ENCODE results near the gene PLPP4.

The PLPP4 gene

DNA sequence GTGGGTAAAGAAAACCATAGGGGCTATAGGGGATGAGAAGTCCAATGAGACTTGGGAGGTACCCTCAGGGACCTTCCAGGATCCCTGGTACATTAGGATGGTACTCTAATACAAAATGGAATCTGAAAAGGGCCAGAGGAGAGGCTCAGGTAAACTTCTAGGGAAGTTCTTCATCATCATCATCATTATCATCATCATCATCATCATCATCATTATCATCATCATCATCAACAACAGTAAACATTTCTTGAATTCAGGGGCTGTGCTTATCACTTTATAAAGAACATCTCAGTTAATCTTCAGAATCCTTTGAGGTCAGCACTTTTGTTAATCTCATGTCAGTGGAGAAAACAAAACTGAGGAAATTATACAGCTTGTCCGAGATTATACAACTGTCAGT, 50.1 kb downstream of the PLPP4 start:
- TF ChIP-seq EZH2phosphoT487 (IDR thresholded peaks at IDR 0.05; ENCODE audit: borderline replicate concordance, low read length) = no peak
- TF ChIP-seq, protein P1, sequence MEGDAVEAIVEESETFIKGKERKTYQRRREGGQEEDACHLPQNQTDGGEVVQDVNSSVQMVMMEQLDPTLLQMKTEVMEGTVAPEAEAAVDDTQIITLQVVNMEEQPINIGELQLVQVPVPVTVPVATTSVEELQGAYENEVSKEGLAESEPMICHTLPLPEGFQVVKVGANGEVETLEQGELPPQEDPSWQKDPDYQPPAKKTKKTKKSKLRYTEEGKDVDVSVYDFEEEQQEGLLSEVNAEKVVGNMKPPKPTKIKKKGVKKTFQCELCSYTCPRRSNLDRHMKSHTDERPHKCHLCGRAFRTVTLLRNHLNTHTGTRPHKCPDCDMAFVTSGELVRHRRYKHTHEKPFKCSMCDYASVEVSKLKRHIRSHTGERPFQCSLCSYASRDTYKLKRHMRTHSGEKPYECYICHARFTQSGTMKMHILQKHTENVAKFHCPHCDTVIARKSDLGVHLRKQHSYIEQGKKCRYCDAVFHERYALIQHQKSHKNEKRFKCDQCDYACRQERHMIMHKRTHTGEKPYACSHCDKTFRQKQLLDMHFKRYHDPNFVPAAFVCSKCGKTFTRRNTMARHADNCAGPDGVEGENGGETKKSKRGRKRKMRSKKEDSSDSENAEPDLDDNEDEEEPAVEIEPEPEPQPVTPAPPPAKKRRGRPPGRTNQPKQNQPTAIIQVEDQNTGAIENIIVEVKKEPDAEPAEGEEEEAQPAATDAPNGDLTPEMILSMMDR (IDR thresholded peaks at IDR 0.05; ENCODE audit: low read depth, low read length, poor library complexity, severe bottlenecking) = no peak
- H4K20me1 ChIP-seq (ENCODE audit: control insufficient read depth, insufficient read depth, low read depth, low read length) = no peaks in the 10 kb centered on the region
- no peak overlapping the region for H3K4me3 ChIP-seq (ENCODE audit: low read length)
- H3F3A ChIP-seq (ENCODE audit: control insufficient read depth, insufficient read depth) = no peaks in the 10 kb centered on the region
- no peaks in the 10 kb centered on the region for H3K27me3 ChIP-seq (ENCODE audit: control insufficient read depth, low read length)
- H3K9me3 ChIP-seq (ENCODE audit: control insufficient read depth, insufficient read depth, low read length) = peaks cover 3% of the 10 kb centered on the region; the same call in 1 of the 2 replicates
- no peaks in the 10 kb centered on the region for H3K36me3 ChIP-seq (ENCODE audit: control insufficient read depth, low read length)
- H3K4me2 ChIP-seq (ENCODE audit: low read length) = no peak overlapping the region
- no peak overlapping the region for H3K27ac ChIP-seq (ENCODE audit: low read depth, low read length)
- H3K79me2 ChIP-seq (ENCODE audit: control insufficient read depth, low read length) = no peaks in the 10 kb centered on the region
- no peaks in the 10 kb centered on the region for H3K9me2 ChIP-seq (replicated peaks; ENCODE audit: control insufficient read depth, low read length)
- H3K4me1 ChIP-seq (ENCODE audit: control insufficient read depth, low read length) = peaks cover 13% of the 10 kb centered on the region

DNA sequence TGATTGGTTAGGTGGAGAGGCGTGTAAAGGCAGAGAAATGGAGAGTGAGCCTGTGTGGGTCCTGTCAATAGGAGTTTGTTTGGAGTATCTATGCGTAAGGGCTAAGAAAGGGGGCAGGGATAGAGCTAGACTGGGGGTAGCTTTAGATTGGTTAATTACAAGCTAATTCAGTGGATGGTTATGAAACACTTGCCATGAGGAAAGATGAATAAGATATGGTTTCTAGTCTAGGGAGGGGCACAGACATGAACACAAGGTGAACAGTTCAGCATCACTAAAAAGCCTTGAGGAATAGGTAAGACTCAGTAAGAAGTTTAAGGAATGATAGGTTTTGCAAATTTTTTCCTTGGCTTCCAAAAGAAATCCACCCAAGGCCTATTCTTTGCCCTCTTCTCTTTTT, 50.6 kb downstream of the PLPP4 start:
- H3K27ac ChIP-seq (ENCODE audit: low read depth, low read length) = no peak overlapping the region
- no peak for TF ChIP-seq EZH2phosphoT487 (IDR thresholded peaks at IDR 0.05; ENCODE audit: borderline replicate concordance, low read length)
- TF ChIP-seq, protein P1 (IDR thresholded peaks at IDR 0.05; ENCODE audit: low read depth, low read length, poor library complexity, severe bottlenecking) = no peak
- peaks cover 13% of the 10 kb centered on the region for H3K4me1 ChIP-seq (ENCODE audit: control insufficient read depth, low read length)

DNA sequence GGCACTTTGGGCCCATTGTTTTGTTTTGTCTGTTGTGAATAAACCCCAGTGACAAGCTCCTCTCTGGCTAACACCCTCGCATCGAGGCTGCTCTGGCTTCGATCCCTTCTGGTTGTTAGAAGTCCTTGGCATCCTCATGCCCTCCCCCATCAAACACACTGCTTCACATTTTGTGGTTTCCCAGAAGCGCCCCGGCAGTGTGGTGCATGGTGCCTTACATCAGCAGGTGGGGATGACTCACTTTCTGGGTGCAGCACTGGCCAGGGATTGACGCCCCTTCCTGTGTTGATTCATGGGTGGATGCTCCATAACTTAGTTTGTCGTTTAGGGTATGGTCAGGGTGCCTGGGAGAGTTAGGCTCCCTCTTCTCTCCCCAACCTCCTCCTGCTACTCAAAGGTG, 51.4 kb downstream of the PLPP4 start:
- H3K79me2 ChIP-seq (ENCODE audit: control insufficient read depth, low read length) = no peaks in the 10 kb centered on the region
- no peaks in the 10 kb centered on the region for H3K27me3 ChIP-seq (ENCODE audit: control insufficient read depth, low read length)
- H3K4me2 ChIP-seq (ENCODE audit: low read length) = no peak overlapping the region
- H3K27ac ChIP-seq (ENCODE audit: low read depth, low read length) = no peak overlapping the region
- H3K4me1 ChIP-seq (ENCODE audit: control insufficient read depth, low read length) = peaks cover 13% of the 10 kb centered on the region
- no peaks in the 10 kb centered on the region for H4K20me1 ChIP-seq (ENCODE audit: control insufficient read depth, insufficient read depth, low read depth, low read length)
- no peaks in the 10 kb centered on the region for H3F3A ChIP-seq (ENCODE audit: control insufficient read depth, insufficient read depth)
- no peaks in the 10 kb centered on the region for H3K9me2 ChIP-seq (replicated peaks; ENCODE audit: control insufficient read depth, low read length)
- H3K4me3 ChIP-seq (ENCODE audit: low read length) = no peak overlapping the region
- no peaks in the 10 kb centered on the region for H3K36me3 ChIP-seq (ENCODE audit: control insufficient read depth, low read length)
- TF ChIP-seq, protein P1 (IDR thresholded peaks at IDR 0.05; ENCODE audit: low read depth, low read length, poor library complexity, severe bottlenecking) = no peak
- peaks cover 3% of the 10 kb centered on the region; the same call in 1 of the 2 replicates for H3K9me3 ChIP-seq (ENCODE audit: control insufficient read depth, insufficient read depth, low read length)

More for the DNA sequence above, 50.6 kb downstream of the PLPP4 start:
- Histone ChIP-seq H3K4me3 (ENCODE audit: low read length) (no peak overlapping the region), H4K20me1 (ENCODE audit: control insufficient read depth, insufficient read depth, low read depth, low read length) (no peaks in the 10 kb centered on the region), H3K36me3 (ENCODE audit: control insufficient read depth, low read length) (no peaks in the 10 kb centered on the region), H3K9me2 (replicated peaks; ENCODE audit: control insufficient read depth, low read length) (no peaks in the 10 kb centered on the region), H3F3A (ENCODE audit: control insufficient read depth, insufficient read depth) (no peaks in the 10 kb centered on the region), H3K79me2 (ENCODE audit: control insufficient read depth, low read length) (no peaks in the 10 kb centered on the region), H3K9me3 (ENCODE audit: control insufficient read depth, insufficient read depth, low read length) (peaks cover 3% of the 10 kb centered on the region; the same call in 1 of the 2 replicates), H3K4me2 (ENCODE audit: low read length) (no peak overlapping the region), H3K27me3 (ENCODE audit: control insufficient read depth, low read length) (no peaks in the 10 kb centered on the region)
